ENCODE data around the gene HCN4.

HCN4 gene

DNA sequence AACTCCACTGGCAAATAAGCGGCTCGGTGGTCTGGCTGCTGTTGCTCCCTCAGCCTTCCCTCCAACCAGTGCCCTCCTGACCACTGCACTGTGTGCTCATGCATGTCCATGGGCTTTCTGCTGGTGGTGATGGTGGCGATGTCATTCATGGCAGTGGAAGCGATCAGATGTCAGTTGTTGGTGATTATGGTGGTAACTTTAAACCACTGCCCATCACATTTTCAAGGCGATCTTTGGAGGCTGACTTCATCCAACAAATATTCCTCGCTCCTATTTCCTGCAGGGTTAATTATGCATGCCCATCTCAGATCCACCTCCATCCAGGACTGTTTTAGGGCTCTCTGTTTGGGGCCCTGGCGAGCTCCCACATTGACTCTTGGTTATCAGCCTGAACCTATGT is 13.4 kb upstream of the HCN4 start:
- DNase-seq (ENCODE audit: insufficient read length, low spot score) (no peak), FAIRE-seq (no peak)

DNA sequence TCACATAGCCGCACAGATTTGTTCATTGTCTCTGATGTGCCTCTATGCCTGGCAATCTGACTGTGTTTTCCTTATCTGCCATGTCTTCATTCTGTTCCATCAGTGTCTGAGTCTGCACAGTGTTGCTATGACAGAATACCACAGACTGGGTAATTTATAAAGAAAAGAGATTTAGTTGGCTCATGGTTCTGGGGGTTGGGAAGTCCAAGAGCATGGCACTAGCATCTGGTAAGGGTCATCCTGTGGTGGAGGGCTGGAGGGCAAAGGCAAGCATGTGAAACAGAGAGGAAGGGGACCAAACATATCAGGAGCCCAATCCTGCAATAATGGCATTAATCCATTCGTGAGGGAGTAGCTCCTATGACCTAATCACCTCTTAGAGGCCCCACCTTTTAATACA is 11.9 kb upstream of the HCN4 start:
- FAIRE-seq, result no peak

GRCh38 chr15:73378089-73378488 is 9.3 kb upstream of the HCN4 start:
- DNase-seq (ENCODE audit: insufficient read length, low spot score) (no peak), FAIRE-seq (no peak)

More for the DNA sequence above, 11.9 kb upstream of the HCN4 start:
- DNase-seq (ENCODE audit: insufficient read length, low spot score), result no peak

DNA sequence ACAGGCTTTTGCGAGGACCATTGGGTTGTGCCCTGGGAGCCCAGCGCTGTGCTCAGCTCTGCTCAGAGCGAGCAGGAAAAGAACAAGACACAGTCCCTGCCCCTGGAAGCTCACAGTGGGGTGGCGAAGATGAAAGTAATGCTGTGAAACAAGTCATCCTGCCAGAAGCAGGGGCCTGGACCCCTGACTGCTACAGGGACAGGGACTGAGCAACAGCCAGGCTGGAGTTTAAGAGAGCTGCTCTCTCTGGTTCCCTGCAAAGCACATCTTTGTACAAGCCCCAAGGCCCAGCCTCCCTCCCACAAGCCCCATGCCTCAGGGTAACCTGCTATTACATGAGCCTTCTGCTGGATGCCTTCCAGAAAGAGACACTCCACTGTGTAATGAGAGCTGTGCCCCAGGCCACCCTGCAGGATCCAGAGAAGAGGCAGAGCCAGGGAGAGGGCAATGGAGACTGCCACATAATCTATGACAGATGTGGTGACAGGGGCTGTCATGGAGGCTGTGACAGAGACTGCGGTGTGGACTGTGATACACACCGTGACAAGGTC is 7.1 kb upstream of the HCN4 start:
- DNase-seq (ENCODE audit: insufficient read length, low spot score) (no peak), FAIRE-seq (no peak)

- no peak for FAIRE-seq
- DNase-seq (ENCODE audit: insufficient read length, low spot score), result no peak
Observed at GRCh38 chr15:73375012-73375411, 6.3 kb upstream of the HCN4 start.

DNA sequence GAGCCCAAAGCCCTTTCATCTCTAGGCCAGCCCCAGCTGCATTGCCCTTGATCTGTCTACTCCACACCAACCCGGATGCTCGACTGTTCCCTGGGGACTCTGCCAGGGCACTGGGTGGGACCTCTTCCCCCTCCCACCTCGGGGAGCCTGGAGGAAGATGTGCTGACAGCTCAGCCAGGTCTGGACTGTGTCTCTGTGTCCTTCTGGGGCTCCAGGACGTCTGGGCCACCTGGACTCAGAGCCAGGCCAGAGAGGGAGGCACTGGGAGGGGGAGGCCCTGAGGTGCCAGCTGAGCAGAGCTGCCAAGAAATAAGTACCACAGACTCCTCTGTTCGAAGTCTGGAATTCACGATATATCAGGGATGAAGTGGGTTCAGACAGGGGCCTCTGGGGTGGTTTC is 5.8 kb upstream of the HCN4 start:
- FAIRE-seq (no peak), DNase-seq (ENCODE audit: insufficient read length, low spot score) (no peak)

- no peak for FAIRE-seq
- DNase-seq (ENCODE audit: insufficient read length, low spot score), result no peak
Observed at GRCh38 chr15:73373221-73373620, 4.5 kb upstream of the HCN4 start.

GRCh38 chr15:73371812-73372211 is 3.1 kb upstream of the HCN4 start:
- FAIRE-seq (no peak), DNase-seq (ENCODE audit: insufficient read length, low spot score) (no peak)

GRCh38 chr15:73370151-73370550 is 1.4 kb upstream of the HCN4 start:
- no peak for FAIRE-seq
- DNase-seq (ENCODE audit: insufficient read length, low spot score), result no peak

DNA sequence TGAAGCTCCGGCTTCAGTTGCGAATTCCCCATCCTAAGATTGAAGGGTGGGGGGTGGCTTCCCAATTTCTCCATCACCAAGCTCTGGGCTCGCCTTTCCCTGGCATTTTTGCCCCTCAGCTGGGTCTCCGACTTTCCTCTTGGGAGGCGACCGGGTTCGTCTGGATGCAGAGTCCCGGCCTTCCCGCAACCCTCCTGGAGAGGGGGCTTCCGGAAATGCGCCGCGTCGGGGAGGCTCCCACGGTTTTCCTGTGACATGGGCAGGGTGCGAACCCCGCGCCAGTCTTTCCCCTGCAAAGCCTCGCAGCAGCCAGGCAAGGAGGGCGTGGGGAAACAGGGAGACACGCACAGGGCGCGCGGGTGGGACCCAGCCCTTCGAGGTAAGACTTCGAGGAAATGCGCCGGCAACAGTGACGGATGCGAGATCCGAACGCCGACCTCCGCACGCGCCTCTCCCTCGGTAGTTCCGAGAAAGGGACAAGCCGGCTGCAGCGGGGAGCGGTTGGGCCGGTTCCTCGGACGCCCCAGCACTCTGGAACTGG is 466 bp upstream of the HCN4 start:
- no peak for DNase-seq (ENCODE audit: insufficient read length, low spot score)
- no peak for FAIRE-seq

- DNase-seq (ENCODE audit: insufficient read length, low spot score), result no peak
- no peak for FAIRE-seq
Observed at GRCh38 chr15:73367624-73368300, 996 bp downstream of the HCN4 start.

- DNase-seq (ENCODE audit: insufficient read length, low spot score) (no peak), FAIRE-seq (no peak)
Observed at GRCh38 chr15:73366766-73367623, 1.8 kb downstream of the HCN4 start.

DNA sequence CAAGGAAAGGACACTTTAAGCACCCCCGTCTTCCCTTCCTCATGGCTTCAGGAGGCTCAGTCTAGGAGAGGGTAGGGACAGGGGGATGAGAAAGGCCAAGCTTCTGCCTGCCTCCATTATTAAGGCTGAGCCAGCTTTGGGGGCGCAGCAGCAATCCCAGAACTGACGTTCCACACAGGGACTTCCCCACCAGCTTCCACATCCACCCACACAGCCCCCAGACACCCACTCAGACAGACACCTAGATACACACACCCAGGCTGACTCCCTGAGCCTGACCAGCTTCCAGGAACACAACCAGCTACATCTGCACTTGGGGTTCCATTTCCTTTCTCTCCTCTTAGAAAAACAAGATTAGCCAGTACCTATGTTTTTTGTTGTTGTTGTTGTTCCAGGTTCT is 4.7 kb downstream of the HCN4 start:
- no peak for DNase-seq (ENCODE audit: insufficient read length, low spot score)
- FAIRE-seq, result no peak

GRCh38 chr15:73362900-73363299 is 5.9 kb downstream of the HCN4 start:
- FAIRE-seq (no peak), DNase-seq (ENCODE audit: insufficient read length, low spot score) (no peak)

DNA sequence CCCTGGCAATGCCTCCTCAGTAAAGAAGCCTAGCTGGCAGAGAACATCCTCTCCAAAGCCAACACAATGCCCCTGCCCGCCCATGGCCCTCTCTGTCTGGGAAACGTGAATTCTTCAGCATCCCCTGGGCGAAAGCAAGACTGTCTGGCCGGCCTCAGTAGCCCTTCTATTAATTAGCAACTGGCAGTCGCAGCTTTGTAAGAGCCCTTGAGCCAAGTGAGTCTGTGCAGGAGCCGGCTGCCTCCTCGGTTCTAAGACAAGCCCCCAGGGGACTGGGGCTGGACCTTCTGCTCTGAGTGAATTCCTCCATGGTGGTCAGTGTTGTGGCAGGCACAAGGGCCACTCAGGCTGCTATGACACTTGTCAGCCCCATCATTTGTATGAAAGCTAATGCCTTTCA is 7.4 kb downstream of the HCN4 start:
- no peak for DNase-seq (ENCODE audit: insufficient read length, low spot score)
- no peak for FAIRE-seq

GRCh38 chr15:73359651-73360050 is 9.1 kb downstream of the HCN4 start:
- FAIRE-seq (no peak), DNase-seq (ENCODE audit: insufficient read length, low spot score) (no peak)

DNA sequence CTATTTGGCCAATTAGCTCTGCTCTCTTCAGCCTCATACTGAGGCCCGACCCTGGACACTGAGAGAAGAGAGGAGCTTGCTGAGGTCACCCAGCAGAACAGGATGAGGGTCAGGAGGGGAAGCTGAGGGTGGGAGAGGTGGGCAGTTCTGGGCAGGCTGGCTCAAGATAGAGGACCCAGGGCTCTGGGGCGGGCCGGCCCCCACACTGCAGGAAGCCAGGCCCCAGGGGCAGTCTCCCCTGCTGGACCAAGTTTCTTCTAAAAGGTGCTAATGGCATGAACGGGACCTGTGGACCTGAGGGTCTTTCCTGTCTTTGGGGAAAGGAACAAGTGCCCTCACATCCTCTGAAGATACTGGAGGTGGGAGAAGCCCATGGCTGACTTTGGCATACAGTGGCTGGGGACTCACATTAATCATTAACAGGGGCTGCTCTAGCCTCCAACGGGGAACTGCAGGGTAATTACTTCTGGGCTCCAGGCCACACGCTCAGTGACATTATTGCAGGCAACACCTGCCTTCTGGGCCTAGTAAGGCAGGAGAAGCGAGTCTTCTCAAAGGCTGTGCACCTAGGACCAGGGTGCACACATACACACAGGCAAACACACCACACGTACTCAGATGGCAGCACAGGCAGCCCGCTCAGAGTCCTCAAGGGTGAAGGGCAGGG is 10.6 kb downstream of the HCN4 start:
- no peak for DNase-seq (ENCODE audit: insufficient read length, low spot score)

DNA sequence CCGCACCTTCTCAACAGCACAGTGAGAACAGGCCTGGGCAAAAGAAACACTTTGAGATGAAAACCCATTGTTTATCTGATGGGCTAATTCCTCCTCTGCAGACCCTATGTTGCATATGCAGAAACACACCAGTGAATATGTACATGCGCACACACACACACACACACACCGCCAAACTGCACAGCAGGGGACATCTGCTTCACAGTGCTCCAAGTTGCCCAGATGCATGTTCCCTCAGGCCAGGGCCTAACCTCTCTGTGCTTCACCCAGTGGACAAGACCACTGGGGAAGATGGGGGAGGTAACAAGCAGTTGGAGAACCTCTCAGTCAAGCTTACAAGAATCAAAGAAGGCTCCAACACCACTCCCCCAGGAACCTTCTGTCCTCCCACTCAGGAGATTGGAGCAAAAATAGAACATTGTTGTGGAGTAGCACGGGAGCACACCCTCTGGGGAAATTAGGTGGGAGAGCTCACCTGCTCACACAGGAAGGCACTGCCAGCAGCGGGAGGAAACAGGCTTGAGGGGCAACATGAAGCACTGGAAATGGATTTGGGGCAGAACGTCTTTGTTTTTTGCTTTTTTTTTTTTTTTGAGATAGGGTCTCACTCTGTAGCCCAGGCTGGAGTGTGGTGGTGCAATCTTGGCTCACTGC is 13.0 kb downstream of the HCN4 start:
- FAIRE-seq (no peak), DNase-seq (ENCODE audit: insufficient read length, low spot score) (no peak)

More for the DNA sequence above, 10.6 kb downstream of the HCN4 start:
- no peak for FAIRE-seq

DNA sequence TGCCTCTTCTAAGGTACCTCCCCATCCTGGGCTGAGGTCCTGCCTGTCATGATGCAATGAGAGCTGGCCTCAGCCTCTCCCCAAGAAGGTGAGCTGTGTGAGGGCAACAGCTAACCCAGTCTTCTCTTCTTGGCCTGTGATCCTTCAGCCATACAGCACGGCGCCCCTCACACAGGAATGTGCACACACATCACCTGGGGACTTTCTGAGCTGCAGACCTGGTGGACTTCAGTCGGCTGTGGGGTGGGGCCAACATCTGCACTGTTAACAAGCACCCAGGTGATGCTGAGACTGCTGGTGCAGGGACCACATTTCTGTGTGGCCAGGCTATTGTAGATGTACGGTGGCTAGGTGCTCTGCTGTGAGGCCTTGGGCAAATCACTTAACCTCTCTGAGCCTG is 14.5 kb downstream of the HCN4 start:
- FAIRE-seq (no peak), DNase-seq (ENCODE audit: insufficient read length, low spot score) (no peak)

DNA sequence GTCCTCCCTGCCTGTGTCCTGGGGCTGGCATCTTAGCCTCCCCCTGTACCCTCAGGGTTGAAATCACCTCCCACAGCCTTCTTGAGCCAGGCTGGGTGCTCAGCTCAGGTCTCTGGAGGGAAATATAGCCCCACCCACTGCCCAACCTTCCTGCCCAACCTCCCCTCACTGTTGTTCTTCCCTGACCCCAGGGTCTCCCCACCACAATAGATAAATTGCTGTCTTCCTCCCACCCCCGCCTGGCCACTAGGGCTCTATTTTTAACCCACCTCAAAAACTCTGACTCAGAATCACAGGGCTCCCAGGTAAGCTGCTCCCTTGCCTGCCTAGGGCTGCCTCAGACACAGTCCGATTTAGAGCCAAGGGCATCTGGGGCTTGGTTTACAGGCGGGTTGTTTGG is 15.0 kb downstream of the HCN4 start:
- DNase-seq (ENCODE audit: insufficient read length, low spot score), result no peak
- no peak for FAIRE-seq

DNA sequence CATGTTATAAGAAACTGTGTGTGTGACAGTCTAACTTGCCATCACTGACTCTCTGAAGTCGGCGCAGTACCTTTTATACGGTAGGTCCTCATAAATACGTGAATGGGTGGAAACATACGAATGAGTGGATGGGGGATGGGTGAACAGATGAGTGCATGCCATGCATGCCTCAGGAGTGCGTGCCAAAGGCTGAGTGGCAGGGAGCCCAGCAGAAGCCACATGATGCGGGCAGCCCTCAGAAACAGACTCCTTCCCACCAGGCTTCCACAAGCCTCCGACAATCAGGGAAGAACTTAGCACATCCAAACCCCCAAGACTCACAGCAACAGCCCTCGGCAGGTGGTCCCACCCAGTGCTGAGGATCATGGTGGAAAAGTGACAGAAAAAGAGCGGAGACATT is 16.7 kb downstream of the HCN4 start:
- no peak for FAIRE-seq

More for the DNA sequence above, 16.7 kb downstream of the HCN4 start:
- DNase-seq (ENCODE audit: insufficient read length, low spot score), result no peak

Data from GM19239 (cell line).